K562 treated with DMSO at 1 percent for 48 hours (cell line): ENCODE data around the gene VPS37D. TPM values are rescaled to one million over a fixed set of nuclear protein-coding genes. Genes with fewer than 3 reads are reported as not detected.

Experiments used
- total RNA-seq: library from RNA; unstranded; fragments of 300-600 nt; gene quantifications from 2 replicates; pipeline ENCODE4 v1.2.3, GENCODE V29; 2022; ENCODE audit warnings: low replicate concordance; ENCODE audit errors: extremely low read depth

The VPS37D gene
- not detected in 2 replicates for total RNA-seq

DNA sequence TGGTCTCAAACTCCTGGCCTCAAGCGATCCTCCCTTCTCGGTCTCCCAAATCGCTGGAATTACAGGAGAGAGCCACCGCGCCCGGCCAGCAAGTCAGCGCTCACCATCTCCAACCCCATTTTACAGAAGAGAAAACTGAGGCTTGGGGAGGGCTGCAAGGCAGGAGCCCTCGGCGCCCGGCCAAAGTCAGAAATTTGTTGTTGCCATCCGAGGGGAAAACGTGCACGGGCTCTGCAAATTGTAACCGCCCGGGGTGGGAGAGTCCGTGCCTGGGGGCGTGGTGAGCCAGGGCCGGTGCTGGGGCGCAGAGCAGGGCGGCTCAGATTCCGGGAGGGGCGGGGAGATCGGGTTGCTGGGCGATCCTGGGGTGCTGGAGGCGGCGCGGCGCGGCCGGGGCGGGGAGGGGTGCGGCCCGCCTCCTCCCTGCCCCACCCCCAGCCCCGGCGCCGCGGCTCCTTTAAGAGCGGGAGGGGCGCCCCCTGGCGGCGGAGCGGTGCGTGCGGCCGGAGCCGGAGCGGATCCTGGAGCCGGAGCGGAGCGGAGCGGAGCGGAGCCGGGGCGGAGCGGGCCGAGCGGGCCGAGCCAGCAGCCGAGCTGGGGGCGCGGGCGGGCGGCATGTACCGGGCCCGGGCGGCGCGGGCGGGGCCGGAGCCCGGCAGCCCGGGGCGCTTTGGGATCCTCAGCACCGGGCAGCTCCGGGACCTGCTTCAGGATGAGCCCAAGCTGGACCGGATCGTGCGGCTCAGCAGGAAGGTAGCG is at the start of gene VPS37D:
Gene VPS37D (plus strand): TSS at position 488 of the 759 bp plus-strand sequence. CDS start 128 bp downstream, at position 616.

DNA sequence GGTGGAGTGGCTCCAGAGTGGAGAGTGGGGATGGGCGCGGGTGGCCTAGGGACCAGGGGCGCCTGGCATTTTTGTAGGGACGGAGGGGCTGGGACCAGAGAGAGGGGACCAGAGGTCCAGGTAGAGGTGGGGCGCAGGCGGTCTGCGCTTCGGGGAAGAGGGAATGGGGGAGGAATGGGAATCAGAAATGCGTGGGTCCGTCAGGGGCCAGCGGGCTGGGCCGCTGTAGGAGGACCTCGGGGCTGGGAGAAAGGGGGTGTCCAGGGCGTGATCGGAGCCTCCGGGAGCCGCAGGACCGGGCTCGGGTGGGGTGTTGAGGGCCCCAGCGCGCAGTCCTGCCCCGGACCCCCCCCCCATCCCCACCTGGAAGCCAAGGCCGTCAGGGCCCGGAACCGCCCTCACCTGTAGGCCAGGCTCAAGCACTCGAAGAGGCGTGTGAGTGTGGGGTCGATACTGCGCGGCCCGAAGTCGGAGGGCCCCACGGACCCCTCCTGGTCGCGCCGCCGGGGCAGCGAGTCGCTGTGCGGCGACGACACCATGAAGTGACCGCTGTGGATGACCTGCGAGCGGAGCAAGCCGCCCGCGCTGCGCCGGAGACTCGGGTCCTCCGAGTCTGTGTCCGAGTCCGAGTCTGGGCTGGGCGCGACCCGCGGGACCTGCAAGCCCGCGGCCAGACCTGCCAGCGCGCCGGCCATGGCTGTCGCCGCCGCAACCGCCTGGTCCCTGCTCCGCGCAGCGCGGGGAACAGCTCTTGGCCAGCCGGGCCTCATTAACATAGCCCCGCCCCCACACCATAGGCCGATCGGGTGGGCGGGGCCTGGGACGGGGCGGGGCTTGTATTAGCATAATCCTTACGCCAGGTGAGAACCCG is 43.6 kb upstream of the VPS37D start, which contains the start of gene MLXIPL:
Gene MLXIPL (minus strand): TSS at position 725 of the 871 bp plus-strand sequence. CDS start 30 bp downstream, at position 695.

DNA sequence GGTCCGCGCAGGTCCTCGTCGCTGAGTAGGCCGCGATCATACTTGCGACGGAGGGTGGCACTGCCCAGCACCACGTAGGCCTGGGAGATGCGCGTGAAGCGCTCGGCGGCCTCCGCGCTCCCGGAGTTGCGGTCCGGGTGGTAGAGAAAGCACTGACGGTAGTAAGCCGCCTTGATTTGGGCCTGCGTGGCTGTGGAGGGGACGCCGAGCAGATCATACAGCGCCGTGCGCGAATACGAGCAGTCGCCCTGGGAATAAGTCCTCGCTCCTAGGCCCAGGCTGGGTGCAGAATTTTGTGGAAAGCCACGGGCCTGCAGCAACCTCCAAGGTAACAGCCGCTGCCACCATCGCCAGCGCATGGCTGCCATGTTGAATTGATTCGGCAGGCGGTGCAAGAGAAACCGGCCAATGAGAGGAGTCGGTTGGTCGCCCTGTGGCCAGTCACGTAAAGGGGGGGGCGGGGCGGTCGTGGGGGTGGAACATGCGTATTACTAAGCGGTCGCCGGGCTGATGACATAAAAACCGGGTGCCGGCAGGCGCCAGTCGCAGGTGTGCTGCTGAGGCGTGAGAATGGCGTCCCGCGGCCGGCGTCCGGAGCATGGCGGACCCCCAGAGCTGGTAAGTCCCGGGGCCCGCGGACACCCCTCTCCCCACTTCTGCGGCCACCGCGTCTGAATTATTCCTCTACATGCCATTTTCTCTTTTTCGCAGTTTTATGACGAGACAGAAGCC is 15.6 kb downstream of the VPS37D start, which contains the start of the genes BUD23 and DNAJC30:
Gene BUD23 (plus strand): TSS at position 542 of the 732 bp plus-strand sequence. CDS start 29 bp downstream, at position 571.
Gene DNAJC30 (minus strand): TSS at position 398 of the 732 bp plus-strand sequence. CDS start 30 bp downstream, at position 368.

DNA sequence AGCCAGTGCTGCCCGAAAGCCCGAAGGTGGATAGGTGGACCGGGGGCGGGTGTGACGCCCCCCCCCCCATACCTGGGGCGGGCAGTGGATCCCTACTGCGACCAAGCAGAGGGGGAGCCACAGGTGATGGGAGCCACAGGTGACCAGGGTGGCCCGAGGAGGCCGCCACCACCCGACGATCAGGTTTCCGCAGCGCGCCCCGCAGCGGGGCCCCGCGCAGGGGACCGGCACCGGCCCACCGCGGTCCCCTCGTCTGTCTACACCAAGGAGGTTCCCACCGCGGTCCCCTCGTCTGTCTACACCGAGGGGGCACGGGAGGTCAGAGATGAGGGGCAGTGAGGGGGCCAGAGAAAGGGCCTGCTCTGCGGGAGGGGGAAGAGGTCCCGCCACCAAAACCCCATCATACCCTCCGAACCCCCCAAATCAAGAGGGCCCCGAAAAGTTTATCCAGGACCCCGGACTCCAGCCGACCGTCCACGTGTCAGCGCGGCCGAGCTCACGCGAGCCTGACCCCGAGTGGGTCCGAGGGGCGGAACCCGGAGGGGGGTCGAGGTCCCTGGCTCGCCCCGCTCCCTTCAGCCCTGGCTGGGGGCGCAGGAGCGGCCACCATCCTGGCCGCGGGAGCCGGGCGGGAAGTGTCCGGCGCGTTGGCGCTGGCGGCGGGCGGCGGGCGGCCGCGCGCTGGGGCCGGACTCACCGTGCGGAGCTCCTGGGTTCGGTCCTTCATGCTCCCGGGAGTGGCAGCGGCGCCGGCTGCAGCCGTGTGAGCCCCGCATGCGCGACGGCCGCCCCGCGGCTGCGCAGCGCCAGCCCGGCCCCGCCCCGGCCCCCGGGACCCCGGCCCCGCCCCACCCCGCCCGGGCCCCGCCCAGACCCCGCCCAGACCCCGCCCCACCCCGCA is 51.5 kb downstream of the VPS37D start, which contains the start of gene STX1A:
Gene STX1A (minus strand): TSS at position 765 of the 901 bp plus-strand sequence. CDS start 38 bp downstream, at position 727.

Other genes with a start within 250 kb of the VPS37D start
- not detected in 2 replicates for gene FZD9, start 234.1 kb upstream of the VPS37D start, total RNA-seq
- 108 TPM in 1 of 2 replicates, not detected in the other for gene BAZ1B, start 145.5 kb upstream of the VPS37D start, total RNA-seq
- gene BCL7B, start 110.1 kb upstream of the VPS37D start, total RNA-seq = not detected in 2 replicates
- gene TBL2, start 89.3 kb upstream of the VPS37D start, total RNA-seq = not detected in 2 replicates
- gene MLXIPL, start 43.3 kb upstream of the VPS37D start, total RNA-seq = not detected in 2 replicates
- gene DNAJC30, start 15.6 kb downstream of the VPS37D start, total RNA-seq = not detected in 2 replicates
- not detected in 2 replicates for gene BUD23, start 15.8 kb downstream of the VPS37D start, total RNA-seq
- not detected in 2 replicates for gene STX1A, start 51.8 kb downstream of the VPS37D start, total RNA-seq
- not detected in 2 replicates for gene ABHD11, start 71.0 kb downstream of the VPS37D start, total RNA-seq
- not detected in 2 replicates for gene CLDN3, start 102.4 kb downstream of the VPS37D start, total RNA-seq
- gene CLDN4, start 163.2 kb downstream of the VPS37D start, total RNA-seq = not detected in 2 replicates
- gene METTL27, start 174.7 kb downstream of the VPS37D start, total RNA-seq = not detected in 2 replicates
- gene TMEM270, start 193.3 kb downstream of the VPS37D start, total RNA-seq = not detected in 2 replicates